H1 (cell line): Measurements from ENCODE around the gene PRKAG3. TPM values are rescaled to one million over a fixed set of nuclear protein-coding genes. Genes with fewer than 3 reads are reported as not detected.

Source experiments
- CTCF ChIA-PET: fragments of 300-600 bp; sonication (Branson Sonifier 250); formaldehyde crosslinking; loops from one replicate; lab custom pipeline; 2021; ENCODE audit not compliant: partially characterized antibody; lab: Charles Lee
- POLR2A ChIA-PET: fragments of 300-600 bp; sonication (Branson Sonifier 250); formaldehyde crosslinking; loops from one replicate; lab custom pipeline; 2021; ENCODE audit warnings: inconsistent platforms; ENCODE audit not compliant: partially characterized antibody; lab: Charles Lee
- DNase-seq, 2 experiments: peaks; one replicate each; pipeline versions ENCODE4 v3.0.0 to v3.0.0-alpha.2; 2010 to 2022; ENCODE audit warnings: low spot score in 2 of 2, low read depth in 1 of 2, mixed read lengths in 1 of 2
- FAIRE-seq: peaks from 2 replicates; lab custom pipeline; 2011; peaks lifted over from hg19 to GRCh38; lab: Jason Lieb, UNC
- H2AFZ ChIP-seq: 2 replicates; pipeline ENCODE4 v1.8.1; 2012; ENCODE audit warnings: low read length, inconsistent platforms
- H2AK5ac ChIP-seq: 2 replicates; pipeline ENCODE4 v1.6.1; 2013; ENCODE audit warnings: low read depth, low read length
- H2BK120ac ChIP-seq: replicated peaks from 2 replicates; pipeline ENCODE3; 2013; ENCODE audit warnings: low read depth, low read length, inconsistent platforms
- H2BK12ac ChIP-seq: 2 replicates; pipeline ENCODE4 v1.6.1; 2013; ENCODE audit warnings: low read depth, low read length
- H2BK15ac ChIP-seq: 2 replicates; pipeline ENCODE4 v1.6.1; 2013; ENCODE audit warnings: low read length
- H2BK20ac ChIP-seq: 2 replicates; pipeline ENCODE4 v1.6.1; 2013; ENCODE audit warnings: low read length
- H2BK5ac ChIP-seq: 2 replicates; pipeline ENCODE4 v1.6.1; 2013; ENCODE audit warnings: low read depth, low read length
- H3K14ac ChIP-seq: 2 replicates; pipeline ENCODE4 v1.6.1; 2013; ENCODE audit warnings: inconsistent platforms; ENCODE audit not compliant: insufficient read length
- H3K18ac ChIP-seq: 2 replicates; pipeline ENCODE4 v1.6.1; 2013; ENCODE audit warnings: low read length; ENCODE audit errors: extremely low read depth
- H3K23ac ChIP-seq: 2 replicates; pipeline ENCODE4 v1.6.1; 2013; ENCODE audit warnings: inconsistent platforms; ENCODE audit not compliant: insufficient read length
- H3K23me2 ChIP-seq: 2 replicates; pipeline ENCODE4 v1.6.1; 2013; ENCODE audit warnings: low read depth, low read length
- H3K27ac ChIP-seq: 2 replicates; pipeline ENCODE4 v1.6.1; 2011; ENCODE audit warnings: low read depth, low read length, inconsistent platforms
- H3K27me3 ChIP-seq, 4 experiments: replicated peaks in 1 of 4; 1 replicate in 1 of 4; 2 replicates in 3 of 4; pipeline versions ENCODE4 v1.6.1 to v1.8.1; 2011 to 2013; ENCODE audit warnings: low read length in 3 of 4, mild to moderate bottlenecking in 3 of 4, inconsistent platforms in 2 of 4, mixed read lengths in 2 of 4, moderate library complexity in 1 of 4; ENCODE audit not compliant: control insufficient read depth in 3 of 4, insufficient read depth in 3 of 4; ENCODE audit errors: extremely low read depth in 1 of 4
- H3K36me3 ChIP-seq, 4 experiments: 2 replicates each; pipeline versions ENCODE4 v1.6.1 to v1.8.1; 2011 to 2013; ENCODE audit warnings: mild to moderate bottlenecking in 4 of 4, low read length in 3 of 4, moderate library complexity in 2 of 4, control low read depth in 1 of 4, inconsistent platforms in 1 of 4; ENCODE audit not compliant: insufficient read depth in 4 of 4, control insufficient read depth in 2 of 4
- H3K4ac ChIP-seq: replicated peaks from 2 replicates; pipeline ENCODE3; 2013; ENCODE audit warnings: low read length, low read depth, mixed read lengths, inconsistent platforms; ENCODE audit not compliant: insufficient read length
- H3K4me1 ChIP-seq, 4 experiments: replicated peaks in 1 of 4; 1 replicate in 1 of 4; 2 replicates in 3 of 4; pipeline versions ENCODE4 v1.6.1 to v1.8.1; 2011 to 2013; ENCODE audit warnings: low read length in 3 of 4, inconsistent platforms in 2 of 4, mixed read lengths in 1 of 4; ENCODE audit not compliant: insufficient read depth in 4 of 4, control insufficient read depth in 3 of 4
- H3K4me2 ChIP-seq, 2 experiments: 2 replicates each; pipeline versions ENCODE4 v1.6.1 to v1.8.1; 2011 to 2013; ENCODE audit warnings: low read depth in 2 of 2, low read length in 2 of 2, control low read depth in 1 of 2, inconsistent platforms in 1 of 2, mild to moderate bottlenecking in 1 of 2; ENCODE audit not compliant: insufficient read depth in 1 of 2
- H3K4me3 ChIP-seq, 4 experiments: fragments of 200-600, 300-600 bp in 1 of 4; sonication (generic), shearing (Covaris generic), sonication (Bioruptor Twin) in 1 of 4; 2 replicates each; pipeline versions ENCODE4 v1.5.1 to v1.8.1; 2011 to 2016; ENCODE audit warnings: low read length in 4 of 4, low read depth in 3 of 4, control low read depth in 2 of 4, inconsistent platforms in 2 of 4, mild to moderate bottlenecking in 2 of 4, mixed read lengths in 1 of 4, moderate library complexity in 1 of 4; ENCODE audit not compliant: insufficient read depth in 2 of 4; ENCODE audit errors: extremely low read depth in 1 of 4
- H3K56ac ChIP-seq: replicated peaks from 2 replicates; pipeline ENCODE3; 2013; ENCODE audit warnings: low read depth, mild to moderate bottlenecking, mixed read lengths, low read length, inconsistent platforms; ENCODE audit not compliant: insufficient read length
- H3K79me1 ChIP-seq: 2 replicates; pipeline ENCODE4 v1.6.1; 2013; ENCODE audit warnings: low read depth, low read length, control low read depth
- H3K79me2 ChIP-seq, 2 experiments: 2 replicates each; pipeline versions ENCODE4 v1.6.1 to v1.8.1; 2012 to 2013; ENCODE audit warnings: low read length in 2 of 2, mild to moderate bottlenecking in 2 of 2, inconsistent platforms in 1 of 2; ENCODE audit not compliant: insufficient read depth in 2 of 2, control insufficient read depth in 1 of 2
- H3K9ac ChIP-seq, 4 experiments: replicated peaks in 1 of 4; 1 replicate in 1 of 4; 2 replicates in 3 of 4; pipeline versions ENCODE4 v1.6.1 to v1.8.1; 2011 to 2013; ENCODE audit warnings: low read depth in 3 of 4, low read length in 3 of 4, control low read depth in 2 of 4, mild to moderate bottlenecking in 2 of 4, moderate library complexity in 2 of 4, inconsistent platforms in 1 of 4; ENCODE audit errors: extremely low read depth in 1 of 4
- H3K9me3 ChIP-seq, 2 experiments: 2 replicates each; pipeline versions ENCODE4 v1.6.1 to v1.8.1; 2012 to 2013; ENCODE audit warnings: mild to moderate bottlenecking in 2 of 2, moderate library complexity in 2 of 2, control low read depth in 1 of 2, inconsistent platforms in 1 of 2, low read depth in 1 of 2, low read length in 1 of 2, mixed read lengths in 1 of 2; ENCODE audit not compliant: insufficient read depth in 2 of 2
- H4K20me1 ChIP-seq, 2 experiments: replicated peaks in 1 of 2; 2 replicates each; pipeline versions ENCODE3 to v1.8.1; 2011 to 2013; ENCODE audit warnings: inconsistent platforms in 2 of 2, low read length in 2 of 2, mild to moderate bottlenecking in 1 of 2; ENCODE audit not compliant: insufficient read depth in 2 of 2, control insufficient read depth in 1 of 2
- H4K5ac ChIP-seq: 2 replicates; pipeline ENCODE4 v1.6.1; 2013; ENCODE audit warnings: low read length, low read depth, mixed read lengths, inconsistent platforms; ENCODE audit not compliant: insufficient read length
- H4K8ac ChIP-seq: 2 replicates; pipeline ENCODE4 v1.8.0; 2013; ENCODE audit warnings: mild to moderate bottlenecking, moderate library complexity, low read length, inconsistent platforms; ENCODE audit not compliant: insufficient read depth; ENCODE audit errors: extremely low read depth
- H4K91ac ChIP-seq: replicated peaks from 2 replicates; pipeline ENCODE3; 2013; ENCODE audit warnings: low read length, mixed read lengths, inconsistent platforms; ENCODE audit not compliant: insufficient read length
- ASH2L ChIP-seq: fragments of 200-600, 300-600 bp; sonication (generic); IDR thresholded peaks from one replicate; pipeline ENCODE4 v1.7.1; 2017; ENCODE audit warnings: low read length
- BACH1 ChIP-seq: IDR thresholded peaks from 2 replicates; pipeline ENCODE4 v1.6.1; 2012; ENCODE audit warnings: low read length, improper control_type of control experiment
- BRCA1 ChIP-seq: IDR thresholded peaks from 2 replicates; pipeline ENCODE4 v1.6.1; 2012; ENCODE audit warnings: low read depth, low read length, improper control_type of control experiment
- EZH2 ChIP-seq: fragments of 200-600 bp; sonication (generic); IDR thresholded peaks from 2 replicates; pipeline ENCODE4 v1.7.1; 2012; ENCODE audit warnings: low read depth, mild to moderate bottlenecking, moderate library complexity, low read length, inconsistent platforms; ENCODE audit not compliant: severe bottlenecking
- NRF1 ChIP-seq: IDR thresholded peaks from 2 replicates; pipeline ENCODE4 v1.6.1; 2011; ENCODE audit warnings: mild to moderate bottlenecking, low read depth, low read length, improper control_type of control experiment
- POLR2AphosphoS5 ChIP-seq: IDR thresholded peaks from 2 replicates; pipeline ENCODE4 v1.6.1; 2011; ENCODE audit warnings: low read depth, low read length
- SP1 ChIP-seq: IDR thresholded peaks from 2 replicates; pipeline ENCODE4 v1.6.1; 2011; ENCODE audit warnings: low read depth, low read length
- SP4 ChIP-seq: IDR thresholded peaks from 2 replicates; pipeline ENCODE4 v1.6.1; 2012; ENCODE audit warnings: low read length, inconsistent platforms
- TAF7 ChIP-seq: optimal IDR thresholded peaks from 2 replicates; pipeline ENCODE3; 2011; ENCODE audit warnings: low read depth, mild to moderate bottlenecking, inconsistent platforms, low read length, moderate library complexity, borderline replicate concordance
- ZNF274 ChIP-seq: IDR thresholded peaks from 2 replicates; pipeline ENCODE4 v1.7.0; 2012; ENCODE audit warnings: low read length, borderline replicate concordance; ENCODE audit errors: extremely low read depth
- WGBS, 2 experiments: shearing (Covaris generic) in 1 of 2; methylation state at CpG; one replicate each; pipeline versions ENCODE4 v1.1.6 to v1.1.7; 2013 to 2015; ENCODE audit warnings: low lambda C conversion rate in 2 of 2, mixed read lengths in 2 of 2, inconsistent platforms in 1 of 2, low coverage in 1 of 2, missing lambda C conversion rate in 1 of 2; ENCODE audit not compliant: insufficient replicate concordance in 2 of 2, insufficient coverage in 1 of 2, insufficient read length in 1 of 2; ENCODE audit errors: extremely low coverage in 1 of 2, missing lambda C conversion rate in 1 of 2; 5-methylcytosine and 5-hydroxymethylcytosine counted together
- polyA plus RNA-seq, 7 experiments: library from polyadenylated mRNA; depleted of rRNA in 3 of 7; stranded (reverse) in 5 of 7; unstranded in 2 of 7; fragments of >200 nt in 5 of 7; fragments of 200-250 nt in 2 of 7; gene quantifications; 1 replicate in 5 of 7; 2 replicates in 1 of 7; 4 replicates in 1 of 7; pipeline versions ENCODE4 v1.2.1 to v1.2.3, GENCODE V29; 2011 to 2013; ENCODE audit warnings: missing spikeins in 2 of 7, mixed read lengths in 2 of 7
- total RNA-seq: library from RNA; stranded (reverse); fragmentation: NEBNext Ultra II Directional; extraction: Animal tissue kit (Norgen Biotek cat#: 25700); gene quantifications from 2 replicates; pipeline ENCODE4 v1.2.1, GENCODE V29; 2021

The PRKAG3 gene
- total and polyA plus RNA-seq, 2 of the 8 experiments (the other 6 are each of a cell fraction or from before 2014, with no cell fraction given), result not detected

DNA sequence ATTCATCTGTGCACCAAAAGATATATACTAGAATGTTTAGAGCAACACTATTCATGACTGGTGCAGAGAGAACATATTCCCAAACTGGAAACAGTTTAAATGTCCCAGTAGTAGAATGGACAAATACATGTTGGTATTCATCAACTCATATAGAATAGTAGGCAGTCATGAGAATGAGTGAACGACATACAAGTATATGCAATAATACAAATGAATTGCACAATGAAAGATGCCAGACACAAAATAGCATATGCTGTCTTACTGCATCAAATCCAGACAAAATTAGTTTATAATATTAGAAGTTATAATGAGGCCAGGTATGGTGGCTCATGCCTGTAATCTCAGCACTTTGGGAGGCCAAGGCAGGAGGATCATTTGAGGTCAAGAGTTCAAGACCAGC, 8.3 kb upstream of the PRKAG3 start:
- Histone ChIP-seq H3K23me2 (no peaks in the 10 kb centered on the region), H4K20me1 (no peaks in the 10 kb centered on the region), H2BK20ac (no peak overlapping the region), H3K4me1 (no peaks in the 10 kb centered on the region), H3K4me3 (no peak overlapping the region), H4K8ac (no peak overlapping the region)
- TF ChIP-seq SP1 (no peak), ASH2L (no peak), ZNF274 (no peak), POLR2AphosphoS5 (no peak), BACH1 (no peak), SP4 (no peak), EZH2 (no peak), NRF1 (no peak), BRCA1 (no peak), TAF7 (no peak)
- TF ChIP-seq, all 59 proteins: peak for 0
- no peak overlapping the region for H3K27ac ChIP-seq
- H3K56ac ChIP-seq, result no peak overlapping the region
- ChIA-PET POLR2A (no interaction called here), CTCF (interaction anchor here (0.6 to 2.8 kb wide), 5 partner anchors 8 to 119 kb away, joined by 3 to 15 read pairs (median 3); no protein-coding TSS in a partner anchor)
- no peak overlapping the region for H3K14ac ChIP-seq
- 100% methylated on average over 1 of the region's 1 CpG; no CpG with 5 or more reads in 1 of the 2 experiments for WGBS, 2 experiments
- DNase-seq (no peak), FAIRE-seq (no peak)
- no peak overlapping the region for H3K18ac ChIP-seq
- no peak overlapping the region for H4K5ac ChIP-seq
- no peak overlapping the region for H3K4me2 ChIP-seq
- no peaks in the 10 kb centered on the region; a peak in 1 of 7 replicates for H3K27me3 ChIP-seq
- H2BK120ac ChIP-seq, result no peak overlapping the region
- H2BK5ac ChIP-seq, result no peak overlapping the region
- H2BK15ac ChIP-seq, result no peak overlapping the region
- H3K36me3 ChIP-seq, result no peaks in the 10 kb centered on the region
- no peak overlapping the region for H4K91ac ChIP-seq
- H3K79me1 ChIP-seq, result no peaks in the 10 kb centered on the region
- H2AFZ ChIP-seq, result no peak overlapping the region
- no peak overlapping the region for H3K23ac ChIP-seq
- H3K9me3 ChIP-seq, result peaks cover 0 to 2% of the 10 kb centered on the region in 2 experiments; a peak in 1 of 4 replicates
- no peaks in the 10 kb centered on the region for H3K79me2 ChIP-seq
- no peak overlapping the region for H3K4ac ChIP-seq
- H2AK5ac ChIP-seq, result no peak overlapping the region
- H2BK12ac ChIP-seq, result no peak overlapping the region
- H3K9ac ChIP-seq, result no peak overlapping the region
